Muscle of leg (tissue), 11 donors: ENCODE measurements around the gene ALK. TPM values are rescaled to one million over a fixed set of nuclear protein-coding genes. Genes with fewer than 3 reads are reported as not detected.

Experiments
- DNase-seq: peaks from one replicate; pipeline ENCODE4 v3.0.0; 2013
- H3K27ac ChIP-seq: one replicate; pipeline ENCODE4 v1.5.1; 2013; ENCODE audit warnings: mild to moderate bottlenecking, low read length, control low read depth
- H3K27me3 ChIP-seq: one replicate; pipeline ENCODE4 v1.6.1; 2013; ENCODE audit warnings: low read length; ENCODE audit not compliant: control insufficient read depth, insufficient read depth
- H3K36me3 ChIP-seq: one replicate; pipeline ENCODE4 v1.6.1; 2013; ENCODE audit warnings: low read length; ENCODE audit not compliant: control insufficient read depth, insufficient read depth
- H3K4me1 ChIP-seq: one replicate; pipeline ENCODE4 v1.6.1; 2013; ENCODE audit warnings: low read length; ENCODE audit not compliant: control insufficient read depth, insufficient read depth
- H3K4me3 ChIP-seq: one replicate; pipeline ENCODE4 v1.5.1; 2013; ENCODE audit warnings: low read length, control low read depth
- H3K9me3 ChIP-seq: replicated peaks from 2 replicates; pipeline ENCODE4 v1.6.1; 2013; ENCODE audit warnings: low read depth, low read length; ENCODE audit not compliant: control insufficient read depth
- WGBS: methylation state at CpG from one replicate; pipeline ENCODE4 v1.1.5; 2013; ENCODE audit warnings: missing lambda C conversion rate; ENCODE audit not compliant: insufficient coverage; 5-methylcytosine and 5-hydroxymethylcytosine counted together
- polyA plus RNA-seq, 8 donors: library from polyadenylated mRNA; unstranded; fragments of 120-200 nt; gene quantifications; one replicate each; pipeline versions ENCODE4 v1.2.1 to v1.2.3, GENCODE V29; 2013; ENCODE audit warnings: inconsistent platforms in 1 of 8, low replicate concordance in 1 of 8; ENCODE audit not compliant: insufficient read length in 8 of 8, insufficient read depth in 1 of 8
- total RNA-seq: library from RNA; stranded (reverse); fragments of 120-200 nt; gene quantifications from one replicate; pipeline ENCODE4 v1.2.4, GENCODE V29; 2013

The ALK gene
- total and polyA plus RNA-seq, 9 donors, result 0.04 to 0.29 (median 0.09) TPM

GRCh38 chr2:29345236-29345635 lies 576.1 kb downstream of the ALK start:
- WGBS, result no CpG with 5 or more reads among the region's 2 CpGs
- H3K36me3 ChIP-seq, result no peaks in the 10 kb centered on the region
- no peaks in the 10 kb centered on the region for H3K4me1 ChIP-seq
- no peak for DNase-seq
- H3K4me3 ChIP-seq, result no peak overlapping the region
- H3K9me3 ChIP-seq, result no peaks in the 10 kb centered on the region
- H3K27ac ChIP-seq, result no peak overlapping the region
- H3K27me3 ChIP-seq, result peaks cover 10% of the 10 kb centered on the region

- no peak overlapping the region for H3K27ac ChIP-seq
- no peak for DNase-seq
- H3K4me3 ChIP-seq, result no peak overlapping the region
- peaks cover 15% of the 10 kb centered on the region for H3K27me3 ChIP-seq
- H3K36me3 ChIP-seq, result no peaks in the 10 kb centered on the region
- no peaks in the 10 kb centered on the region for H3K9me3 ChIP-seq
- H3K4me1 ChIP-seq, result no peaks in the 10 kb centered on the region
These were observed 577.6 kb downstream of the ALK start for GRCh38 chr2:29343830-29344229.

- H3K9me3 ChIP-seq, result no peaks in the 10 kb centered on the region
- peak; percentile 79 for DNase-seq
- H3K27me3 ChIP-seq, result peaks cover 6% of the 10 kb centered on the region
- peak overlapping the region; percentile 54 for H3K27ac ChIP-seq
- WGBS, result 31% methylated on average over 4 of the region's 10 CpGs
- H3K4me1 ChIP-seq, result peaks cover 22% of the 10 kb centered on the region
- H3K36me3 ChIP-seq, result no peaks in the 10 kb centered on the region
- no peak overlapping the region for H3K4me3 ChIP-seq
These were observed 584.8 kb downstream of the ALK start for GRCh38 chr2:29336341-29337241.

- no peak overlapping the region for H3K27ac ChIP-seq
- no peaks in the 10 kb centered on the region for H3K9me3 ChIP-seq
- DNase-seq, result no peak
- WGBS, result no CpG with 5 or more reads among the region's 5 CpGs
- peaks cover 22% of the 10 kb centered on the region for H3K4me1 ChIP-seq
- no peaks in the 10 kb centered on the region for H3K36me3 ChIP-seq
- no peak overlapping the region for H3K4me3 ChIP-seq
- H3K27me3 ChIP-seq, result peaks cover 7% of the 10 kb centered on the region
These were observed 586.0 kb downstream of the ALK start for GRCh38 chr2:29335396-29335795.

- 43% methylated on average over 3 of the region's 10 CpGs for WGBS
- Histone ChIP-seq H3K9me3 (no peaks in the 10 kb centered on the region), H3K27ac (no peak overlapping the region), H3K27me3 (peaks cover 5% of the 10 kb centered on the region), H3K36me3 (no peaks in the 10 kb centered on the region), H3K4me1 (peaks cover 22% of the 10 kb centered on the region), H3K4me3 (no peak overlapping the region)
- DNase-seq, result no peak
These were observed 586.7 kb downstream of the ALK start for GRCh38 chr2:29334706-29335105.

GRCh38 chr2:29332540-29332939 lies 588.8 kb downstream of the ALK start:
- Histone ChIP-seq H3K27ac (no peak overlapping the region), H3K36me3 (no peaks in the 10 kb centered on the region), H3K27me3 (peaks cover 2% of the 10 kb centered on the region), H3K4me3 (no peak overlapping the region), H3K9me3 (no peaks in the 10 kb centered on the region), H3K4me1 (peaks cover 20% of the 10 kb centered on the region)
- WGBS, result no CpG with 5 or more reads among the region's 2 CpGs
- DNase-seq, result no peak

- Histone ChIP-seq H3K9me3 (no peaks in the 10 kb centered on the region), H3K4me1 (peaks cover 4% of the 10 kb centered on the region), H3K27me3 (peaks cover 2% of the 10 kb centered on the region), H3K4me3 (no peak overlapping the region), H3K36me3 (no peaks in the 10 kb centered on the region), H3K27ac (no peak overlapping the region)
- DNase-seq, result no peak
- no CpG with 5 or more reads among the region's 3 CpGs for WGBS
These were observed 591.5 kb downstream of the ALK start for GRCh38 chr2:29329899-29330298.

GRCh38 chr2:29326926-29327325 lies 594.5 kb downstream of the ALK start:
- H3K4me3 ChIP-seq, result no peak overlapping the region
- H3K4me1 ChIP-seq, result peaks cover 20% of the 10 kb centered on the region
- H3K36me3 ChIP-seq, result no peaks in the 10 kb centered on the region
- peak; percentile 23 for DNase-seq
- no peak overlapping the region for H3K27ac ChIP-seq
- no peaks in the 10 kb centered on the region for H3K9me3 ChIP-seq
- WGBS, result 72% methylated on average over 3 of the region's 8 CpGs
- H3K27me3 ChIP-seq, result peaks cover 4% of the 10 kb centered on the region

- no peak for DNase-seq
- no peaks in the 10 kb centered on the region for H3K9me3 ChIP-seq
- H3K4me3 ChIP-seq, result no peak overlapping the region
- H3K4me1 ChIP-seq, result peaks cover 20% of the 10 kb centered on the region
- H3K27ac ChIP-seq, result no peak overlapping the region
- WGBS, result 60% methylated on average over 1 of the region's 3 CpGs
- no peaks in the 10 kb centered on the region for H3K36me3 ChIP-seq
- H3K27me3 ChIP-seq, result peaks cover 2% of the 10 kb centered on the region
These were observed 595.8 kb downstream of the ALK start for GRCh38 chr2:29325544-29325943.

- peaks cover 20% of the 10 kb centered on the region for H3K4me1 ChIP-seq
- H3K36me3 ChIP-seq, result no peaks in the 10 kb centered on the region
- no peaks in the 10 kb centered on the region for H3K9me3 ChIP-seq
- no peak overlapping the region for H3K4me3 ChIP-seq
- no peak overlapping the region for H3K27ac ChIP-seq
- DNase-seq, result peak; percentile 25
- H3K27me3 ChIP-seq, result peaks cover 2% of the 10 kb centered on the region
- 39% methylated on average over 2 of the region's 3 CpGs for WGBS
These were observed 597.4 kb downstream of the ALK start for GRCh38 chr2:29323961-29324360.
